ENCODE measurements around the gene CDYL.

CDYL gene

GRCh38 chr6:4776131-4776492 lies at the start of gene CDYL:
Gene CDYL, plus strand, starts transcription at chr6:4776404. Its CDS starts 380 bp downstream, at chr6:4776784.
- DNase-seq (ENCODE audit: low read depth), result peak; percentile 47
- no peak for TF ChIP-seq CTCF (conservative IDR thresholded peaks at IDR 0.05; ENCODE audit: low read depth, low read length)

GRCh38 chr6:4726645-4727044 lies 49.6 kb upstream of the CDYL start:
- DNase-seq (ENCODE audit: low read depth), result no peak
- no peak for TF ChIP-seq CTCF (conservative IDR thresholded peaks at IDR 0.05; ENCODE audit: low read depth, low read length)
- H3K4me3 ChIP-seq (ENCODE audit: low read length), result no peak overlapping the region

More at GRCh38 chr6:4776131-4776492, at the start of gene CDYL:
- peak within 1 kb of the TSS; percentile 64 for H3K4me3 ChIP-seq (ENCODE audit: low read length)

GRCh38 chr6:4727217-4727616 lies 49.0 kb upstream of the CDYL start:
- DNase-seq (ENCODE audit: low read depth), result no peak
- no peak for TF ChIP-seq CTCF (conservative IDR thresholded peaks at IDR 0.05; ENCODE audit: low read depth, low read length)
- H3K4me3 ChIP-seq (ENCODE audit: low read length), result no peak overlapping the region

- no peak for DNase-seq (ENCODE audit: low read depth)
- no peak overlapping the region for H3K4me3 ChIP-seq (ENCODE audit: low read length)
These were observed 48.4 kb upstream of the CDYL start for GRCh38 chr6:4727671-4728435.

GRCh38 chr6:4728436-4728769 lies 47.8 kb upstream of the CDYL start:
- no peak for TF ChIP-seq CTCF (conservative IDR thresholded peaks at IDR 0.05; ENCODE audit: low read depth, low read length)
- DNase-seq (ENCODE audit: low read depth), result no peak
- H3K4me3 ChIP-seq (ENCODE audit: low read length), result no peak overlapping the region

More at GRCh38 chr6:4727671-4728435, 48.4 kb upstream of the CDYL start:
- TF ChIP-seq CTCF (conservative IDR thresholded peaks at IDR 0.05; ENCODE audit: low read depth, low read length), result no peak

- TF ChIP-seq CTCF (conservative IDR thresholded peaks at IDR 0.05; ENCODE audit: low read depth, low read length), result no peak
- DNase-seq (ENCODE audit: low read depth), result no peak
- no peak overlapping the region for H3K4me3 ChIP-seq (ENCODE audit: low read length)
These were observed 47.3 kb upstream of the CDYL start for GRCh38 chr6:4728926-4729325.

GRCh38 chr6:4731996-4732395 lies 44.2 kb upstream of the CDYL start:
- no peak overlapping the region for H3K4me3 ChIP-seq (ENCODE audit: low read length)
- no peak for TF ChIP-seq CTCF (conservative IDR thresholded peaks at IDR 0.05; ENCODE audit: low read depth, low read length)
- no peak for DNase-seq (ENCODE audit: low read depth)

Data from retinal pigment epithelial cell (primary cell).